Measurements from ENCODE around the gene DSN1.

DNA sequence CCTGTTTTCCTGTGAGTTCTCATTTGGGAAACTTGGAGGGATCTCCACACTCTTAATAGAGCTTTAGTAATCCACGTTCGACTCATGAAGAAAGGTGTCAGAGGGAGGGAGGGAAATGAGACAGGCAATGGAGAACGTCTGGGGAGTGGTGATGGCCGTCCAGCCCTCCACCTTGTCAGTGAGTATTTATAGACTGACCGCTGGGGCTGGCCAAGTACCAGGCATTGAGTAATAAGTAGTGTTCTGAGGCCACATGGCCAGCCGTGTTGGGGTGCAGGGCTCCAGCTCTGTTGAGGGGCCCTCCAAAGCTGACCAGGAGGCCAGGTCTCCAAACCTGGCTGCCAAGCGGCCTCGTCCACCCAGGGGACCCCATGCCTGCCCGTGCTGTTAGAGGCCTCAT is 11.3 kb upstream of the DSN1 start:
- TF ChIP-seq POLR2A (IDR thresholded peaks at IDR 0.05): no peak
- TF ChIP-seq, protein P1, sequence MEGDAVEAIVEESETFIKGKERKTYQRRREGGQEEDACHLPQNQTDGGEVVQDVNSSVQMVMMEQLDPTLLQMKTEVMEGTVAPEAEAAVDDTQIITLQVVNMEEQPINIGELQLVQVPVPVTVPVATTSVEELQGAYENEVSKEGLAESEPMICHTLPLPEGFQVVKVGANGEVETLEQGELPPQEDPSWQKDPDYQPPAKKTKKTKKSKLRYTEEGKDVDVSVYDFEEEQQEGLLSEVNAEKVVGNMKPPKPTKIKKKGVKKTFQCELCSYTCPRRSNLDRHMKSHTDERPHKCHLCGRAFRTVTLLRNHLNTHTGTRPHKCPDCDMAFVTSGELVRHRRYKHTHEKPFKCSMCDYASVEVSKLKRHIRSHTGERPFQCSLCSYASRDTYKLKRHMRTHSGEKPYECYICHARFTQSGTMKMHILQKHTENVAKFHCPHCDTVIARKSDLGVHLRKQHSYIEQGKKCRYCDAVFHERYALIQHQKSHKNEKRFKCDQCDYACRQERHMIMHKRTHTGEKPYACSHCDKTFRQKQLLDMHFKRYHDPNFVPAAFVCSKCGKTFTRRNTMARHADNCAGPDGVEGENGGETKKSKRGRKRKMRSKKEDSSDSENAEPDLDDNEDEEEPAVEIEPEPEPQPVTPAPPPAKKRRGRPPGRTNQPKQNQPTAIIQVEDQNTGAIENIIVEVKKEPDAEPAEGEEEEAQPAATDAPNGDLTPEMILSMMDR (IDR thresholded peaks at IDR 0.05): no peak

Data from body of pancreas (tissue), 4 donors.